H1 (cell line): ENCODE results near the gene PAEP. TPM values are rescaled to one million over a fixed set of nuclear protein-coding genes. Genes with fewer than 3 reads are reported as not detected.
"Not testable (repeated sequence)": the region's sequence is repeated elsewhere in the genome, so short reads cannot be mapped to it uniquely, and the experiment has no call there.

ENCODE experiments used
- CTCF ChIA-PET: fragments of 300-600 bp; sonication (Branson Sonifier 250); formaldehyde crosslinking; loops from one replicate; lab custom pipeline; 2021; ENCODE audit not compliant: partially characterized antibody; lab: Charles Lee
- POLR2A ChIA-PET: fragments of 300-600 bp; sonication (Branson Sonifier 250); formaldehyde crosslinking; loops from one replicate; lab custom pipeline; 2021; ENCODE audit warnings: inconsistent platforms; ENCODE audit not compliant: partially characterized antibody; lab: Charles Lee
- DNase-seq, 2 experiments: peaks; one replicate each; pipeline versions ENCODE4 v3.0.0 to v3.0.0-alpha.2; 2010 to 2022; ENCODE audit warnings: low spot score in 2 of 2, low read depth in 1 of 2, mixed read lengths in 1 of 2
- FAIRE-seq: peaks from 2 replicates; lab custom pipeline; 2011; peaks lifted over from hg19 to GRCh38; lab: Jason Lieb, UNC
- H2AFZ ChIP-seq: 2 replicates; pipeline ENCODE4 v1.8.1; 2012; ENCODE audit warnings: low read length, inconsistent platforms
- H2AK5ac ChIP-seq: 2 replicates; pipeline ENCODE4 v1.6.1; 2013; ENCODE audit warnings: low read depth, low read length
- H2BK120ac ChIP-seq: replicated peaks from 2 replicates; pipeline ENCODE3; 2013; ENCODE audit warnings: low read depth, low read length, inconsistent platforms
- H2BK12ac ChIP-seq: 2 replicates; pipeline ENCODE4 v1.6.1; 2013; ENCODE audit warnings: low read depth, low read length
- H2BK15ac ChIP-seq: 2 replicates; pipeline ENCODE4 v1.6.1; 2013; ENCODE audit warnings: low read length
- H2BK20ac ChIP-seq: 2 replicates; pipeline ENCODE4 v1.6.1; 2013; ENCODE audit warnings: low read length
- H2BK5ac ChIP-seq: 2 replicates; pipeline ENCODE4 v1.6.1; 2013; ENCODE audit warnings: low read depth, low read length
- H3K14ac ChIP-seq: 2 replicates; pipeline ENCODE4 v1.6.1; 2013; ENCODE audit warnings: inconsistent platforms; ENCODE audit not compliant: insufficient read length
- H3K18ac ChIP-seq: 2 replicates; pipeline ENCODE4 v1.6.1; 2013; ENCODE audit warnings: low read length; ENCODE audit errors: extremely low read depth
- H3K23ac ChIP-seq: 2 replicates; pipeline ENCODE4 v1.6.1; 2013; ENCODE audit warnings: inconsistent platforms; ENCODE audit not compliant: insufficient read length
- H3K23me2 ChIP-seq: 2 replicates; pipeline ENCODE4 v1.6.1; 2013; ENCODE audit warnings: low read depth, low read length
- H3K27ac ChIP-seq: 2 replicates; pipeline ENCODE4 v1.6.1; 2011; ENCODE audit warnings: low read depth, low read length, inconsistent platforms
- H3K27me3 ChIP-seq, 4 experiments: replicated peaks in 1 of 4; 1 replicate in 1 of 4; 2 replicates in 3 of 4; pipeline versions ENCODE4 v1.6.1 to v1.8.1; 2011 to 2013; ENCODE audit warnings: low read length in 3 of 4, mild to moderate bottlenecking in 3 of 4, inconsistent platforms in 2 of 4, mixed read lengths in 2 of 4, moderate library complexity in 1 of 4; ENCODE audit not compliant: control insufficient read depth in 3 of 4, insufficient read depth in 3 of 4; ENCODE audit errors: extremely low read depth in 1 of 4
- H3K36me3 ChIP-seq, 4 experiments: 2 replicates each; pipeline versions ENCODE4 v1.6.1 to v1.8.1; 2011 to 2013; ENCODE audit warnings: mild to moderate bottlenecking in 4 of 4, low read length in 3 of 4, moderate library complexity in 2 of 4, control low read depth in 1 of 4, inconsistent platforms in 1 of 4; ENCODE audit not compliant: insufficient read depth in 4 of 4, control insufficient read depth in 2 of 4
- H3K4ac ChIP-seq: replicated peaks from 2 replicates; pipeline ENCODE3; 2013; ENCODE audit warnings: low read length, low read depth, mixed read lengths, inconsistent platforms; ENCODE audit not compliant: insufficient read length
- H3K4me1 ChIP-seq, 4 experiments: replicated peaks in 1 of 4; 1 replicate in 1 of 4; 2 replicates in 3 of 4; pipeline versions ENCODE4 v1.6.1 to v1.8.1; 2011 to 2013; ENCODE audit warnings: low read length in 3 of 4, inconsistent platforms in 2 of 4, mixed read lengths in 1 of 4; ENCODE audit not compliant: insufficient read depth in 4 of 4, control insufficient read depth in 3 of 4
- H3K4me2 ChIP-seq, 2 experiments: 2 replicates each; pipeline versions ENCODE4 v1.6.1 to v1.8.1; 2011 to 2013; ENCODE audit warnings: low read depth in 2 of 2, low read length in 2 of 2, control low read depth in 1 of 2, inconsistent platforms in 1 of 2, mild to moderate bottlenecking in 1 of 2; ENCODE audit not compliant: insufficient read depth in 1 of 2
- H3K4me3 ChIP-seq, 4 experiments: fragments of 200-600, 300-600 bp in 1 of 4; sonication (generic), shearing (Covaris generic), sonication (Bioruptor Twin) in 1 of 4; 2 replicates each; pipeline versions ENCODE4 v1.5.1 to v1.8.1; 2011 to 2016; ENCODE audit warnings: low read length in 4 of 4, low read depth in 3 of 4, control low read depth in 2 of 4, inconsistent platforms in 2 of 4, mild to moderate bottlenecking in 2 of 4, mixed read lengths in 1 of 4, moderate library complexity in 1 of 4; ENCODE audit not compliant: insufficient read depth in 2 of 4; ENCODE audit errors: extremely low read depth in 1 of 4
- H3K56ac ChIP-seq: replicated peaks from 2 replicates; pipeline ENCODE3; 2013; ENCODE audit warnings: low read depth, mild to moderate bottlenecking, mixed read lengths, low read length, inconsistent platforms; ENCODE audit not compliant: insufficient read length
- H3K79me1 ChIP-seq: 2 replicates; pipeline ENCODE4 v1.6.1; 2013; ENCODE audit warnings: low read depth, low read length, control low read depth
- H3K79me2 ChIP-seq, 2 experiments: 2 replicates each; pipeline versions ENCODE4 v1.6.1 to v1.8.1; 2012 to 2013; ENCODE audit warnings: low read length in 2 of 2, mild to moderate bottlenecking in 2 of 2, inconsistent platforms in 1 of 2; ENCODE audit not compliant: insufficient read depth in 2 of 2, control insufficient read depth in 1 of 2
- H3K9ac ChIP-seq, 4 experiments: replicated peaks in 1 of 4; 1 replicate in 1 of 4; 2 replicates in 3 of 4; pipeline versions ENCODE4 v1.6.1 to v1.8.1; 2011 to 2013; ENCODE audit warnings: low read depth in 3 of 4, low read length in 3 of 4, control low read depth in 2 of 4, mild to moderate bottlenecking in 2 of 4, moderate library complexity in 2 of 4, inconsistent platforms in 1 of 4; ENCODE audit errors: extremely low read depth in 1 of 4
- H3K9me3 ChIP-seq, 2 experiments: 2 replicates each; pipeline versions ENCODE4 v1.6.1 to v1.8.1; 2012 to 2013; ENCODE audit warnings: mild to moderate bottlenecking in 2 of 2, moderate library complexity in 2 of 2, control low read depth in 1 of 2, inconsistent platforms in 1 of 2, low read depth in 1 of 2, low read length in 1 of 2, mixed read lengths in 1 of 2; ENCODE audit not compliant: insufficient read depth in 2 of 2
- H4K20me1 ChIP-seq, 2 experiments: replicated peaks in 1 of 2; 2 replicates each; pipeline versions ENCODE3 to v1.8.1; 2011 to 2013; ENCODE audit warnings: inconsistent platforms in 2 of 2, low read length in 2 of 2, mild to moderate bottlenecking in 1 of 2; ENCODE audit not compliant: insufficient read depth in 2 of 2, control insufficient read depth in 1 of 2
- H4K5ac ChIP-seq: 2 replicates; pipeline ENCODE4 v1.6.1; 2013; ENCODE audit warnings: low read length, low read depth, mixed read lengths, inconsistent platforms; ENCODE audit not compliant: insufficient read length
- H4K8ac ChIP-seq: 2 replicates; pipeline ENCODE4 v1.8.0; 2013; ENCODE audit warnings: mild to moderate bottlenecking, moderate library complexity, low read length, inconsistent platforms; ENCODE audit not compliant: insufficient read depth; ENCODE audit errors: extremely low read depth
- H4K91ac ChIP-seq: replicated peaks from 2 replicates; pipeline ENCODE3; 2013; ENCODE audit warnings: low read length, mixed read lengths, inconsistent platforms; ENCODE audit not compliant: insufficient read length
- WGBS, 2 experiments: shearing (Covaris generic) in 1 of 2; methylation state at CpG; one replicate each; pipeline versions ENCODE4 v1.1.6 to v1.1.7; 2013 to 2015; ENCODE audit warnings: low lambda C conversion rate in 2 of 2, mixed read lengths in 2 of 2, inconsistent platforms in 1 of 2, low coverage in 1 of 2, missing lambda C conversion rate in 1 of 2; ENCODE audit not compliant: insufficient replicate concordance in 2 of 2, insufficient coverage in 1 of 2, insufficient read length in 1 of 2; ENCODE audit errors: extremely low coverage in 1 of 2, missing lambda C conversion rate in 1 of 2; 5-methylcytosine and 5-hydroxymethylcytosine counted together
- polyA plus RNA-seq, 7 experiments: library from polyadenylated mRNA; depleted of rRNA in 3 of 7; stranded (reverse) in 5 of 7; unstranded in 2 of 7; fragments of >200 nt in 5 of 7; fragments of 200-250 nt in 2 of 7; gene quantifications; 1 replicate in 5 of 7; 2 replicates in 1 of 7; 4 replicates in 1 of 7; pipeline versions ENCODE4 v1.2.1 to v1.2.3, GENCODE V29; 2011 to 2013; ENCODE audit warnings: missing spikeins in 2 of 7, mixed read lengths in 2 of 7
- total RNA-seq: library from RNA; stranded (reverse); fragmentation: NEBNext Ultra II Directional; extraction: Animal tissue kit (Norgen Biotek cat#: 25700); gene quantifications from 2 replicates; pipeline ENCODE4 v1.2.1, GENCODE V29; 2021

The PAEP gene
- total and polyA plus RNA-seq, 2 of the 8 experiments (the other 6 are each of a cell fraction or from before 2014, with no cell fraction given), result not detected

DNA sequence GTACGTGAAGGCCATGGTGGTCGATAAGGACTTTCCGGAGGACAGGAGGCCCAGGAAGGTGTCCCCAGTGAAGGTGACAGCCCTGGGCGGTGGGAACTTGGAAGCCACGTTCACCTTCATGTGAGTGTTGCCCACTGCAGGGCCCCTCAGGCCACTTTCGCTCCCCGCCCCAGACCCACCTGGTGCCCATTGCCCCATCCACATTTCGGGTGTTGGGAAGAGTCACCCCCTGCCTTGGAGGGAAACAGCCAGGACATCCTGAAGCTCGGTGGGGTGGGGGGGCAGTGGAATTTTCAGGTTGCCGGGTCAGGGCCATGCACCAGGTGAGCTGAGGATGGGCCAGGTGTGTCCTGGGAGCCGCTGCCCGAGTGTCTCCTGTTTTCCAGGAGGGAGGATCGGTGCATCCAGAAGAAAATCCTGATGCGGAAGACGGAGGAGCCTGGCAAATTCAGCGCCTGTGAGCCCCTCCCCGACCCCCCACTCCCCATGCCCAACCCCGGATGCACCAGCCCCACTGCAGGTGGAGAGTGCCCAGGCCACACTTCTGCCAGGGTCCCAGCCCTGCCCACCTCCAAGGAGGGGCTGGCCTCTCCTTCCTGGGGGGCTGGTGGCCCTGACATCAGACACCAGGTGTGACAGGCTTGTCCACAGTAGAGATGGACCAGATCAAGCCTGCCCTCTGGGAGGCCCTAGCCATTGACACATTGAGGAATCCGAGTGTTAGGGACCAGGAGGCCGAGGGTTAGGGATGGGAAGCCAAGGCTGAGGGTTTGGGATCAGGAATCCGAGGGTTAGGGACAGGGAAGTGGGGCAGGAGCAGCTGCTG lies 14.6 kb upstream of the PAEP start:
- POLR2A ChIA-PET, H3K23me2 ChIP-seq, H3K79me2 ChIP-seq, H2BK20ac ChIP-seq, H2BK12ac ChIP-seq, H2BK15ac ChIP-seq, H2AK5ac ChIP-seq, H3K4me1 ChIP-seq, H3K79me1 ChIP-seq, H3K4me3 ChIP-seq, H4K5ac ChIP-seq, H2BK120ac ChIP-seq, H2AFZ ChIP-seq, H3K27me3 ChIP-seq, H3K4me2 ChIP-seq, H2BK5ac ChIP-seq, H3K9ac ChIP-seq, H4K20me1 ChIP-seq, CTCF ChIA-PET, H3K18ac ChIP-seq, H3K27ac ChIP-seq, H3K4ac ChIP-seq, FAIRE-seq, H4K8ac ChIP-seq, H3K36me3 ChIP-seq, H3K23ac ChIP-seq, H3K9me3 ChIP-seq, H3K56ac ChIP-seq, H3K14ac ChIP-seq, H4K91ac ChIP-seq, DNase-seq: not testable (repeated sequence)
- 91% methylated on average over 8 of the region's 21 CpGs; no CpG with 5 or more reads in 1 of the 2 experiments for WGBS, 2 experiments
